GM15510 (cell line): ENCODE measurements around the gene KCNJ6.

Experiments used
- POLR2A ChIP-seq: IDR thresholded peaks from 3 replicates; pipeline ENCODE4 v1.6.1; 2011; ENCODE audit warnings: borderline replicate concordance; ENCODE audit not compliant: insufficient read length; ENCODE audit errors: extremely low read depth

The KCNJ6 gene

GRCh38 chr21:37566790-37567615 lies 349.3 kb downstream of the KCNJ6 start:
- TF ChIP-seq POLR2A: no peak

GRCh38 chr21:37565530-37566223 lies 350.6 kb downstream of the KCNJ6 start:
- no peak for TF ChIP-seq POLR2A

GRCh38 chr21:37564924-37565529 lies 351.2 kb downstream of the KCNJ6 start:
- no peak for TF ChIP-seq POLR2A

GRCh38 chr21:37564341-37564923 lies 351.8 kb downstream of the KCNJ6 start:
- no peak for TF ChIP-seq POLR2A

GRCh38 chr21:37563641-37564340 lies 352.5 kb downstream of the KCNJ6 start:
- peak; percentile 84 for TF ChIP-seq POLR2A

GRCh38 chr21:37562920-37563640 lies 353.2 kb downstream of the KCNJ6 start:
- TF ChIP-seq POLR2A: no peak

- no peak for TF ChIP-seq POLR2A
These were observed 354.0 kb downstream of the KCNJ6 start for GRCh38 chr21:37561941-37562919.

- TF ChIP-seq POLR2A: no peak
These were observed 354.8 kb downstream of the KCNJ6 start for GRCh38 chr21:37561506-37561905.

GRCh38 chr21:37560385-37560784 lies 355.9 kb downstream of the KCNJ6 start:
- no peak for TF ChIP-seq POLR2A

- TF ChIP-seq POLR2A: no peak
These were observed 357.5 kb downstream of the KCNJ6 start for GRCh38 chr21:37558676-37559211.
